ENCODE data around the gene MPZL2.
A peak's percentile ranks its signal among the peaks of the same experiment; 100 is the strongest.

The MPZL2 gene

GRCh38 chr11:118283037-118283636, 19.0 kb upstream of the MPZL2 start:
- no peak for TF ChIP-seq CTCF (IDR thresholded peaks at IDR 0.05; ENCODE audit: insufficient read depth, low read length, poor library complexity, severe bottlenecking)
- no peaks in the 10 kb centered on the region for H3K27me3 ChIP-seq (replicated peaks; ENCODE audit: control insufficient read depth, insufficient read depth, low read length)
- DNase-seq (ENCODE audit: extremely low read depth, insufficient read length) = no peak
- no peaks in the 10 kb centered on the region for H3K36me3 ChIP-seq (ENCODE audit: control insufficient read depth, insufficient read depth, low read length)
- no peak overlapping the region for H3K4me3 ChIP-seq (replicated peaks; ENCODE audit: low read depth, low read length)

- DNase-seq (ENCODE audit: extremely low read depth, insufficient read length) = no peak
- no peak overlapping the region for H3K4me3 ChIP-seq (replicated peaks; ENCODE audit: low read depth, low read length)
- no peaks in the 10 kb centered on the region for H3K27me3 ChIP-seq (replicated peaks; ENCODE audit: control insufficient read depth, insufficient read depth, low read length)
- no peak for TF ChIP-seq CTCF (IDR thresholded peaks at IDR 0.05; ENCODE audit: insufficient read depth, low read length, poor library complexity, severe bottlenecking)
- H3K36me3 ChIP-seq (ENCODE audit: control insufficient read depth, insufficient read depth, low read length) = no peaks in the 10 kb centered on the region
These were observed 18.5 kb upstream of the MPZL2 start for GRCh38 chr11:118282606-118283005.

GRCh38 chr11:118281284-118281683, 17.2 kb upstream of the MPZL2 start:
- Histone ChIP-seq H3K27me3 (replicated peaks; ENCODE audit: control insufficient read depth, insufficient read depth, low read length) (no peaks in the 10 kb centered on the region), H3K36me3 (ENCODE audit: control insufficient read depth, insufficient read depth, low read length) (no peaks in the 10 kb centered on the region), H3K4me3 (replicated peaks; ENCODE audit: low read depth, low read length) (no peak overlapping the region)
- DNase-seq (ENCODE audit: extremely low read depth, insufficient read length) = no peak
- no peak for TF ChIP-seq CTCF (IDR thresholded peaks at IDR 0.05; ENCODE audit: insufficient read depth, low read length, poor library complexity, severe bottlenecking)

- Histone ChIP-seq H3K4me3 (replicated peaks; ENCODE audit: low read depth, low read length) (no peak overlapping the region), H3K27me3 (replicated peaks; ENCODE audit: control insufficient read depth, insufficient read depth, low read length) (no peaks in the 10 kb centered on the region; the same call in 1 of the 2 replicates), H3K36me3 (ENCODE audit: control insufficient read depth, insufficient read depth, low read length) (no peaks in the 10 kb centered on the region)
- no peak for TF ChIP-seq CTCF (IDR thresholded peaks at IDR 0.05; ENCODE audit: insufficient read depth, low read length, poor library complexity, severe bottlenecking)
- DNase-seq (ENCODE audit: extremely low read depth, insufficient read length) = peak; percentile 14
These were observed 13.2 kb upstream of the MPZL2 start for GRCh38 chr11:118277312-118277711.

- no peaks in the 10 kb centered on the region; the same call in 1 of the 2 replicates for H3K27me3 ChIP-seq (replicated peaks; ENCODE audit: control insufficient read depth, insufficient read depth, low read length)
- no peak overlapping the region for H3K4me3 ChIP-seq (replicated peaks; ENCODE audit: low read depth, low read length)
- no peak for TF ChIP-seq CTCF (IDR thresholded peaks at IDR 0.05; ENCODE audit: insufficient read depth, low read length, poor library complexity, severe bottlenecking)
- no peak for DNase-seq (ENCODE audit: extremely low read depth, insufficient read length)
- no peaks in the 10 kb centered on the region for H3K36me3 ChIP-seq (ENCODE audit: control insufficient read depth, insufficient read depth, low read length)
These were observed 12.3 kb upstream of the MPZL2 start for GRCh38 chr11:118276422-118276821.

- Histone ChIP-seq H3K4me3 (replicated peaks; ENCODE audit: low read depth, low read length) (no peak overlapping the region), H3K36me3 (ENCODE audit: control insufficient read depth, insufficient read depth, low read length) (no peaks in the 10 kb centered on the region), H3K27me3 (replicated peaks; ENCODE audit: control insufficient read depth, insufficient read depth, low read length) (no peaks in the 10 kb centered on the region; the same call in 1 of the 2 replicates)
- no peak for DNase-seq (ENCODE audit: extremely low read depth, insufficient read length)
- TF ChIP-seq CTCF (IDR thresholded peaks at IDR 0.05; ENCODE audit: insufficient read depth, low read length, poor library complexity, severe bottlenecking) = no peak
These were observed 11.1 kb upstream of the MPZL2 start for GRCh38 chr11:118275176-118275575.

Data from GM06990 (cell line).